Measurements from ENCODE around the gene DSG3.

The DSG3 gene

DNA sequence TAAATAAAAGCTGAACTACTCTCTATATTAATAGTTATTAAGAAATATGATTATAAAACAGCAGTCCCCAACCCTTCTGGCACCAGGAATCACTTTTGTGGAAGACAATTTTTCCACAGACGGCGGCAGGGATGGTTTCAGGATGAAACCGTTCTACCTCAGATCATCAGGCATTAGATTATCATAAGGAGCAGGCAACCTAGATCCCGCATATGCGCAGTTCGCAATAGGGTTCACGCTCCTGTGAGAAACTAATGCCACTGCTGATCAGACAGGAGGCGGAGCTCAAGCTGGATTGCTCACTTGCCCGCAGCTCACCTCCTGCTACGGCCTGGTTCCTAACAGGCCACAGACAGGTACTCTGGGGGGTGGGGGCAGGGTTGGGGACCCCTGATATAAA, 31.1 kb downstream of the DSG3 start:
- ChIA-PET POLR2A (no interaction called here), CTCF (no interaction called here)
- Histone ChIP-seq H3K9me3 (ENCODE audit: control extremely low read depth in 1 of 5, control insufficient read depth in 4 of 5, insufficient read depth in 2 of 5, low read depth in 1 of 5, low read length in 4 of 5) (no peaks in the 10 kb centered on the region), H3K27me3 (replicated peaks in 2 of 5; ENCODE audit: control insufficient read depth in 4 of 5, insufficient read depth in 5 of 5, low read length in 4 of 5) (peaks cover 0 to 2% (median 0%) of the 10 kb centered on the region in 5 experiments), H3K36me3 (ENCODE audit: control insufficient read depth in 4 of 4, insufficient read depth in 4 of 4, low read length in 3 of 4) (no peaks in the 10 kb centered on the region), H3K27ac (ENCODE audit: insufficient read depth in 1 of 2, low read depth in 1 of 2, low read length in 2 of 2, poor library complexity in 1 of 2, severe bottlenecking in 2 of 2) (no peak overlapping the region), H3K4me3 (ENCODE audit: control insufficient read depth in 1 of 7, extremely low read depth in 1 of 7, insufficient read depth in 4 of 7, low read depth in 2 of 7, low read length in 6 of 7) (no peak overlapping the region), H3K4me1 (ENCODE audit: control extremely low read depth in 1 of 4, control insufficient read depth in 4 of 4, insufficient read depth in 4 of 4, low read length in 3 of 4) (no peaks in the 10 kb centered on the region)
- DNase-seq, result no peak
- WGBS (ENCODE audit: insufficient coverage), result 97% methylated on average over 10 of the region's 10 CpGs

DNA sequence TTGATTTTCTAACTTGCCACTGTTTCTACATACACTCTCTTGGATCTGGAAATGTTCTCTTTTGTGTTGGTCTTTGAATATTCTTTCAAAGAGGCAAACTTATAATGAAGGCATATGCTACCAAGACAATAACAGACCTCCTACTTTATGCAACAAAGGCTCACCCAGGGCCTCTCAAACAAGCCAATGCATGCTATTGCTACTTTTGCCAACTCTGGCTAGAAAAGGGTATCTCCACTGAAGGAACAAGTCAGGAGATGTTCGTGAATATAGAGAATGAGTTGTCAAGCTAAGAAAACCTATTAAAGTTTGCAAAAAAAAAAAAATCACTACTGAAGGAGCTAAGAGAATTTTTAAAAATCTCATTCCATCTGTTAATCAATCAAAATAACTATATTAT, 34.5 kb downstream of the DSG3 start:
- H3K36me3 ChIP-seq (ENCODE audit: control insufficient read depth in 4 of 4, insufficient read depth in 4 of 4, low read length in 3 of 4), result no peaks in the 10 kb centered on the region
- no peaks in the 10 kb centered on the region for H3K9me3 ChIP-seq (ENCODE audit: control extremely low read depth in 1 of 5, control insufficient read depth in 4 of 5, insufficient read depth in 2 of 5, low read depth in 1 of 5, low read length in 4 of 5)
- peaks cover 0 to 2% (median 0%) of the 10 kb centered on the region in 5 experiments for H3K27me3 ChIP-seq (replicated peaks in 2 of 5; ENCODE audit: control insufficient read depth in 4 of 5, insufficient read depth in 5 of 5, low read length in 4 of 5)
- ChIA-PET POLR2A (no interaction called here), CTCF (no interaction called here)
- WGBS (ENCODE audit: insufficient coverage), result no CpG with 5 or more reads among the region's 1 CpG
- H3K27ac ChIP-seq (ENCODE audit: insufficient read depth in 1 of 2, low read depth in 1 of 2, low read length in 2 of 2, poor library complexity in 1 of 2, severe bottlenecking in 2 of 2), result no peak overlapping the region
- no peak overlapping the region for H3K4me3 ChIP-seq (ENCODE audit: control insufficient read depth in 1 of 7, extremely low read depth in 1 of 7, insufficient read depth in 4 of 7, low read depth in 2 of 7, low read length in 6 of 7)
- H3K4me1 ChIP-seq (ENCODE audit: control extremely low read depth in 1 of 4, control insufficient read depth in 4 of 4, insufficient read depth in 4 of 4, low read length in 3 of 4), result no peaks in the 10 kb centered on the region
- no peak for DNase-seq

DNA sequence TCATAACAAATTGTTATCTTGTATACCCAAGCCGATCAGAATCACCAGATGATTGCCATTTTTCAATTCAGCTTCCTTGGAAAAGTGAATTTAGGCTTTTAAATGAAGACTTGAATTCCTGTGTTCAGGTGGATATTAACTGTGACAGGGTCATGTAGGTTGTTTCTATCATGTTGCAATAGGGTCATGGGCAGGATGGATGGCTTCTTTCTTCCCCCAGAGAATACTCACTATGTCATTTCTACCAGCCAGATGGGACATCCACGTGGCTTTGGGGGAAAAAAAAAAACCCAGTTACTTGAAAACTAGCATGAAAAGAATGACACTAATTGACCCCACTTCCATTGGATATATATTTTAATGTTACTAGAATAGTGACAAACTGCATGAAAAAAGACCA, 35.9 kb downstream of the DSG3 start:
- CTCF ChIA-PET, result no interaction called here
- Histone ChIP-seq H3K36me3 (ENCODE audit: control insufficient read depth in 4 of 4, insufficient read depth in 4 of 4, low read length in 3 of 4) (no peaks in the 10 kb centered on the region), H3K4me1 (ENCODE audit: control extremely low read depth in 1 of 4, control insufficient read depth in 4 of 4, insufficient read depth in 4 of 4, low read length in 3 of 4) (no peaks in the 10 kb centered on the region), H3K27ac (ENCODE audit: insufficient read depth in 1 of 2, low read depth in 1 of 2, low read length in 2 of 2, poor library complexity in 1 of 2, severe bottlenecking in 2 of 2) (no peak overlapping the region), H3K27me3 (replicated peaks in 2 of 5; ENCODE audit: control insufficient read depth in 4 of 5, insufficient read depth in 5 of 5, low read length in 4 of 5) (no peaks in the 10 kb centered on the region), H3K9me3 (ENCODE audit: control extremely low read depth in 1 of 5, control insufficient read depth in 4 of 5, insufficient read depth in 2 of 5, low read depth in 1 of 5, low read length in 4 of 5) (no peaks in the 10 kb centered on the region), H3K4me3 (ENCODE audit: control insufficient read depth in 1 of 7, extremely low read depth in 1 of 7, insufficient read depth in 4 of 7, low read depth in 2 of 7, low read length in 6 of 7) (no peak overlapping the region)
- WGBS (ENCODE audit: insufficient coverage), result no CpG with 5 or more reads among the region's 2 CpGs
- DNase-seq, result no peak
- POLR2A ChIA-PET, result no interaction called here

DNA sequence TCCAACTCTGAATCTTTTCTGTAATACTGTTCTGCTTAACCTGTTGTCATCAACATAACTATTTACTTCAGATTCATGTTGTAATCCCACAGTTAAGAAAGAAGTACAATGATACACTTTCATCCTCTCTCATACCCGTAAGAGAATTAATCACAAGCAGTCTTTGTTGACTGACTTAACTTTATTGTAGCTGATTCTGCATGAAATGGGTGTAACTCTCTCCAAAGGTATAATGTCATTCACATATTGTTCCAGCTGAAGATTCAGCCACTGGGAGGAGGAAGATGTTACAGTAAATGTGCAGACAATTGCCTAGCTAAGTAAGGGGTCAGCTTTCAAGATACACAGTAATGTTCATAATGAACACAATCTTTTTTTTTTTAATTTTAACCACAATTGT, 36.9 kb downstream of the DSG3 start:
- Histone ChIP-seq H3K36me3 (ENCODE audit: control insufficient read depth in 4 of 4, insufficient read depth in 4 of 4, low read length in 3 of 4) (no peaks in the 10 kb centered on the region), H3K4me1 (ENCODE audit: control extremely low read depth in 1 of 4, control insufficient read depth in 4 of 4, insufficient read depth in 4 of 4, low read length in 3 of 4) (no peaks in the 10 kb centered on the region), H3K27me3 (replicated peaks in 2 of 5; ENCODE audit: control insufficient read depth in 4 of 5, insufficient read depth in 5 of 5, low read length in 4 of 5) (no peaks in the 10 kb centered on the region), H3K27ac (ENCODE audit: insufficient read depth in 1 of 2, low read depth in 1 of 2, low read length in 2 of 2, poor library complexity in 1 of 2, severe bottlenecking in 2 of 2) (no peak overlapping the region), H3K9me3 (ENCODE audit: control extremely low read depth in 1 of 5, control insufficient read depth in 4 of 5, insufficient read depth in 2 of 5, low read depth in 1 of 5, low read length in 4 of 5) (no peaks in the 10 kb centered on the region), H3K4me3 (ENCODE audit: control insufficient read depth in 1 of 7, extremely low read depth in 1 of 7, insufficient read depth in 4 of 7, low read depth in 2 of 7, low read length in 6 of 7) (no peak overlapping the region)
- ChIA-PET POLR2A (no interaction called here), CTCF (interaction anchor here (0.8 kb wide), 1 partner anchor 238 kb away, joined by 3 read pairs; no protein-coding TSS in a partner anchor)
- DNase-seq, result no peak
- 100% methylated on average over 1 of the region's 1 CpG for WGBS (ENCODE audit: insufficient coverage)

DNA sequence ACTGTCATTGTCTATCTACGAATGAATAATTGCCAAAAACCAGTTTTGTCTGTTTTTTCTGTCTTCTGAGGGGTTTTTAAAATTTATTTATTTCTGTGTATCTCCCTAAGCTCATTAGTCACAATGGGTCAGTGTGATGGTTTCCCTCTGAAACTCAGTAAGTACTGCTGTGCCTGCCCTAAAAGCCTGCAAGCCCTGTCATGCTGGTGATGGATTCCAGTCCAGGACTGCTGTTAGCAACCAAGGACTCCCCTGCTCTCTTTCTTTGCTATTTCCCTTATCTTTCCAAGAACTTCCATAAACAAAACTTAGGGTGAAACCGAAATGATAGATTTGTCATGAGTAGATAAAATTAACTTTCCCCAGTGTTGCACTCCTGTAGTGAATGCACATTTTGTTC, 38.6 kb downstream of the DSG3 start:
- H3K27ac ChIP-seq (ENCODE audit: insufficient read depth in 1 of 2, low read depth in 1 of 2, low read length in 2 of 2, poor library complexity in 1 of 2, severe bottlenecking in 2 of 2), result no peak overlapping the region
- no CpG with 5 or more reads among the region's 2 CpGs for WGBS (ENCODE audit: insufficient coverage)
- no peaks in the 10 kb centered on the region for H3K4me1 ChIP-seq (ENCODE audit: control extremely low read depth in 1 of 4, control insufficient read depth in 4 of 4, insufficient read depth in 4 of 4, low read length in 3 of 4)
- H3K4me3 ChIP-seq (ENCODE audit: control insufficient read depth in 1 of 7, extremely low read depth in 1 of 7, insufficient read depth in 4 of 7, low read depth in 2 of 7, low read length in 6 of 7), result no peak overlapping the region
- ChIA-PET CTCF (interaction anchor here (1.2 kb wide), 1 partner anchor 16 kb away, joined by 3 read pairs; no protein-coding TSS in a partner anchor), POLR2A (no interaction called here)
- H3K9me3 ChIP-seq (ENCODE audit: control extremely low read depth in 1 of 5, control insufficient read depth in 4 of 5, insufficient read depth in 2 of 5, low read depth in 1 of 5, low read length in 4 of 5), result no peaks in the 10 kb centered on the region
- no peaks in the 10 kb centered on the region for H3K36me3 ChIP-seq (ENCODE audit: control insufficient read depth in 4 of 4, insufficient read depth in 4 of 4, low read length in 3 of 4)
- no peak for DNase-seq
- no peaks in the 10 kb centered on the region for H3K27me3 ChIP-seq (replicated peaks in 2 of 5; ENCODE audit: control insufficient read depth in 4 of 5, insufficient read depth in 5 of 5, low read length in 4 of 5)

DNA sequence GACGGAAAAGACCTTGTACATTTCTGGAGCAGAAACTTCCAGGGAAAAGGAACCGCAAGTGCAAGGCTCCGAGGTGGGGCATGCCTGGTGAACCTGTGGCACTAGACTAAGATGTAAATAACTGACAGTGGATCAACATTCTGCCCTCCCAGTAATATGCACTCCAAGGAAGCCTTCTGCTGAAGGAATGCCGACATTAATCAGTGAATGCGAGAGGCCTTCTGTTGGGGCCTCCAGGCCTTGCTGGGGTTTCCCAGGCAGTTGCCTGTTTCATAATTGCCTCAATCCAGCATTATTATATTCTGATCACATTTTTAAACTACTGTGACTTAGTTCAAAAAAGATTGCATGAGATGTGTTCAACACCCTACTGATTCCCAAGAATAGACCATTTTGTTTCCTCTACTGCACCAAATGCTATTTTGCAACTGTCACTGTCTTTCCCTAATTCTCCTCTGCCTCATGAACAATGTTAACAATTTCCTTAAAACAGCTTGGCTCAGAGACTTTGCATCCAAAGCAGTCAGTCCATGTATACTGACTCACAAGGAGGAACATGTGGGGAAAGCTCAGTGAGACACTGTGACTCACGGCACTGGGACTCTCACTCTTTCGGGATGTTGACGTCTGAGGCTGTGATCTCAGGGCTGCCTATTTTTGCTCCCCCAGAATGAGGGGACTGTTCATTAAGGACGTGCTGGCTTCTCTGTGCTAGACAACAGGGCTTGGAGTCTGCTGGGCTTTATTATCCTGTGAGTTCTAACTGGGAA, 39.9 kb downstream of the DSG3 start:
- 94% methylated on average over 7 of the region's 9 CpGs for WGBS (ENCODE audit: insufficient coverage)
- CTCF ChIA-PET, result no interaction called here
- DNase-seq, result no peak
- Histone ChIP-seq H3K4me1 (ENCODE audit: control extremely low read depth in 1 of 4, control insufficient read depth in 4 of 4, insufficient read depth in 4 of 4, low read length in 3 of 4) (no peaks in the 10 kb centered on the region), H3K27ac (ENCODE audit: insufficient read depth in 1 of 2, low read depth in 1 of 2, low read length in 2 of 2, poor library complexity in 1 of 2, severe bottlenecking in 2 of 2) (no peak overlapping the region), H3K4me3 (ENCODE audit: control insufficient read depth in 1 of 7, extremely low read depth in 1 of 7, insufficient read depth in 4 of 7, low read depth in 2 of 7, low read length in 6 of 7) (no peak overlapping the region), H3K9me3 (ENCODE audit: control extremely low read depth in 1 of 5, control insufficient read depth in 4 of 5, insufficient read depth in 2 of 5, low read depth in 1 of 5, low read length in 4 of 5) (no peaks in the 10 kb centered on the region), H3K27me3 (replicated peaks in 2 of 5; ENCODE audit: control insufficient read depth in 4 of 5, insufficient read depth in 5 of 5, low read length in 4 of 5) (no peaks in the 10 kb centered on the region), H3K36me3 (ENCODE audit: control insufficient read depth in 4 of 4, insufficient read depth in 4 of 4, low read length in 3 of 4) (no peaks in the 10 kb centered on the region)
- POLR2A ChIA-PET, result no interaction called here

DNA sequence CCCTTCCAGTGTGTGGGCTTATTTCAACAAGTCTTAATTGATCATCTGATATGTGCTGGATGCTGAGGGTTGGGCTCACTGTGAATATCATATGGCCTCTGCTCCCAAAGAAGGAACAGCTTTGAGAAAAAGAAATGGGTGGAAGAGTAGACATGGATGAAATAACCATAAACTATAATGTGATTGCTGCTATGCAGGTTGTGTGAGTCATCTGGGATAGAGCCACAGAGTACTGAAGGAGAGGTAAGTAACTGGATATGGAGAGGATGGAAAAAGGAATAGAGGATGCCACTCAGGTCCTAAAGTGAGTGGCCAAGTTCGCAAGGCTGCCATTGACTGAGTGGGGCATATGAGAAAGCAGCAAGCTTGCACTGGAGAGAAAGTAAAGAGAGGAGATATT, 41.8 kb downstream of the DSG3 start:
- WGBS (ENCODE audit: insufficient coverage), result 100% methylated on average over 1 of the region's 1 CpG
- ChIA-PET CTCF (no interaction called here), POLR2A (no interaction called here)
- no peaks in the 10 kb centered on the region for H3K36me3 ChIP-seq (ENCODE audit: control insufficient read depth in 4 of 4, insufficient read depth in 4 of 4, low read length in 3 of 4)
- no peak overlapping the region for H3K27ac ChIP-seq (ENCODE audit: insufficient read depth in 1 of 2, low read depth in 1 of 2, low read length in 2 of 2, poor library complexity in 1 of 2, severe bottlenecking in 2 of 2)
- no peak overlapping the region for H3K4me3 ChIP-seq (ENCODE audit: control insufficient read depth in 1 of 7, extremely low read depth in 1 of 7, insufficient read depth in 4 of 7, low read depth in 2 of 7, low read length in 6 of 7)
- no peaks in the 10 kb centered on the region for H3K27me3 ChIP-seq (replicated peaks in 2 of 5; ENCODE audit: control insufficient read depth in 4 of 5, insufficient read depth in 5 of 5, low read length in 4 of 5)
- no peaks in the 10 kb centered on the region for H3K4me1 ChIP-seq (ENCODE audit: control extremely low read depth in 1 of 4, control insufficient read depth in 4 of 4, insufficient read depth in 4 of 4, low read length in 3 of 4)
- DNase-seq, result no peak
- H3K9me3 ChIP-seq (ENCODE audit: control extremely low read depth in 1 of 5, control insufficient read depth in 4 of 5, insufficient read depth in 2 of 5, low read depth in 1 of 5, low read length in 4 of 5), result no peaks in the 10 kb centered on the region

Measured in common myeloid progenitor, CD34-positive (primary cell).